Measurements from ENCODE around the gene PARS2. TPM values are rescaled to one million over a fixed set of nuclear protein-coding genes. Genes with fewer than 3 reads are reported as not detected.
"Not testable (repeated sequence)": the region's sequence is repeated elsewhere in the genome, so short reads cannot be mapped to it uniquely, and the experiment has no call there.

The PARS2 gene
- total RNA-seq, 1 donor from 2014 or later = 11.5 TPM

GRCh38 chr1:54781023-54781723 is 16.9 kb upstream of the PARS2 start:
- TF ChIP-seq, protein P1, sequence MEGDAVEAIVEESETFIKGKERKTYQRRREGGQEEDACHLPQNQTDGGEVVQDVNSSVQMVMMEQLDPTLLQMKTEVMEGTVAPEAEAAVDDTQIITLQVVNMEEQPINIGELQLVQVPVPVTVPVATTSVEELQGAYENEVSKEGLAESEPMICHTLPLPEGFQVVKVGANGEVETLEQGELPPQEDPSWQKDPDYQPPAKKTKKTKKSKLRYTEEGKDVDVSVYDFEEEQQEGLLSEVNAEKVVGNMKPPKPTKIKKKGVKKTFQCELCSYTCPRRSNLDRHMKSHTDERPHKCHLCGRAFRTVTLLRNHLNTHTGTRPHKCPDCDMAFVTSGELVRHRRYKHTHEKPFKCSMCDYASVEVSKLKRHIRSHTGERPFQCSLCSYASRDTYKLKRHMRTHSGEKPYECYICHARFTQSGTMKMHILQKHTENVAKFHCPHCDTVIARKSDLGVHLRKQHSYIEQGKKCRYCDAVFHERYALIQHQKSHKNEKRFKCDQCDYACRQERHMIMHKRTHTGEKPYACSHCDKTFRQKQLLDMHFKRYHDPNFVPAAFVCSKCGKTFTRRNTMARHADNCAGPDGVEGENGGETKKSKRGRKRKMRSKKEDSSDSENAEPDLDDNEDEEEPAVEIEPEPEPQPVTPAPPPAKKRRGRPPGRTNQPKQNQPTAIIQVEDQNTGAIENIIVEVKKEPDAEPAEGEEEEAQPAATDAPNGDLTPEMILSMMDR (IDR thresholded peaks at IDR 0.05; ENCODE audit: insufficient read depth, low read length, poor library complexity, severe bottlenecking) = no peak
- H3K4me3 ChIP-seq (ENCODE audit: low read depth, low read length) = no peak overlapping the region
- peaks cover 21% of the 10 kb centered on the region for H3K27me3 ChIP-seq (ENCODE audit: control insufficient read depth, insufficient read depth, low read length)
- no peak for DNase-seq (ENCODE audit: low read depth)
- no peaks in the 10 kb centered on the region for H3K36me3 ChIP-seq (ENCODE audit: control insufficient read depth, insufficient read depth, low read length)

- Histone ChIP-seq H3K27me3 (ENCODE audit: control insufficient read depth, insufficient read depth, low read length) (peaks cover 20% of the 10 kb centered on the region), H3K36me3 (ENCODE audit: control insufficient read depth, insufficient read depth, low read length) (no peaks in the 10 kb centered on the region), H3K4me3 (ENCODE audit: low read depth, low read length) (no peak overlapping the region)
- no peak for DNase-seq (ENCODE audit: low read depth)
- TF ChIP-seq, protein P1 (IDR thresholded peaks at IDR 0.05; ENCODE audit: insufficient read depth, low read length, poor library complexity, severe bottlenecking) = no peak
Observed at GRCh38 chr1:54777431-54777830, 13.1 kb upstream of the PARS2 start.

DNA sequence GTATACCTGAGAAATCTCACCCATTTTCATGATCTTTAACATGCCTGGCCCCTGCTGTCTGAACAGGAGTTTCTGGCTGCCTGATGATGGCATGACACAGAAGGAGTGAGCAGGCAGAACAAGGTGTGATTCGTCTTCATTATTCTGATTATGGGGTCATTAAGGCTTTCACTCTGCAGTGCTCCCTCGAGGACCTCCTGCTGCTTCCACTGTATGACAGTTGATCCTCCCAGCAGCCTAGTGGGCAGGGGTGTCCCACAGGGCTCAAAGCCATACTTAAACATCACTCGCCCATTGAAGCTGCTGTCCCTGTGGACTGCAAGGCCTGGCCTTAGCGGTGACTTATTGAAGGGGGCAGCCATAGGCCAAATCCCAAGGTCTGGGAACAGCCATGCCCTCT is 12.7 kb upstream of the PARS2 start:
- TF ChIP-seq, protein P1 (IDR thresholded peaks at IDR 0.05; ENCODE audit: insufficient read depth, low read length, poor library complexity, severe bottlenecking) = no peak
- peaks cover 16% of the 10 kb centered on the region for H3K27me3 ChIP-seq (ENCODE audit: control insufficient read depth, insufficient read depth, low read length)
- H3K4me3 ChIP-seq (ENCODE audit: low read depth, low read length) = no peak overlapping the region
- H3K36me3 ChIP-seq (ENCODE audit: control insufficient read depth, insufficient read depth, low read length) = no peaks in the 10 kb centered on the region
- no peak for DNase-seq (ENCODE audit: low read depth)

- not testable (repeated sequence) for H3K4me3 ChIP-seq (ENCODE audit: low read depth, low read length); H3K36me3 ChIP-seq (ENCODE audit: control insufficient read depth, insufficient read depth, low read length)
Observed at GRCh38 chr1:54775828-54776721, 11.8 kb upstream of the PARS2 start.

GRCh38 chr1:54774820-54775498 is 10.6 kb upstream of the PARS2 start:
- H3K27me3 ChIP-seq (ENCODE audit: control insufficient read depth, insufficient read depth, low read length) = no peaks in the 10 kb centered on the region
- DNase-seq (ENCODE audit: low read depth) = no peak
- no peaks in the 10 kb centered on the region for H3K36me3 ChIP-seq (ENCODE audit: control insufficient read depth, insufficient read depth, low read length)
- TF ChIP-seq, protein P1 (IDR thresholded peaks at IDR 0.05; ENCODE audit: insufficient read depth, low read length, poor library complexity, severe bottlenecking) = no peak
- H3K4me3 ChIP-seq (ENCODE audit: low read depth, low read length) = no peak overlapping the region

More at GRCh38 chr1:54775828-54776721, 11.8 kb upstream of the PARS2 start:
- H3K27me3 ChIP-seq (ENCODE audit: control insufficient read depth, insufficient read depth, low read length); DNase-seq (ENCODE audit: low read depth): not testable (repeated sequence)

DNA sequence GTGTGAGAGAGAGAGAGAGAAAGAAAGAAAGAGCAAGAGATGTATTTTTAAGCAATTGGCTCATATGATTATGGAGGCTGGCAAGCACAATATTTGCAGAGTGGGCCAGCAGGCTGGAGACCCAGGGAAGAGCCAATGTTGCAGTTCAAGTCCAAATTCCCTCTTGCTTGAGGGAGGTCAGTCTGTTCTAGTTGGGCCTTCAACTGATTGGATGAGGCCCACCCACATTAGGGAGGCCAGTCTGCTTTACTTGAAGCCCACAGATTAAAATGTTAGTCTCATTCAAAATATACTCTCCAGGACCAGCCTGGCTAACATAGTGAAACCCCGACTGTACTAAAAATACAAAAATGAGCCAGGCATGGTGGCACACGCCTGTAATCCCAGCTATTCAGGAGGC is 8.6 kb upstream of the PARS2 start:
- Histone ChIP-seq H3K36me3 (ENCODE audit: control insufficient read depth, insufficient read depth, low read length) (no peaks in the 10 kb centered on the region), H3K27me3 (ENCODE audit: control insufficient read depth, insufficient read depth, low read length) (no peaks in the 10 kb centered on the region), H3K4me3 (ENCODE audit: low read depth, low read length) (no peak overlapping the region)
- TF ChIP-seq, protein P1 (IDR thresholded peaks at IDR 0.05; ENCODE audit: insufficient read depth, low read length, poor library complexity, severe bottlenecking) = no peak
- DNase-seq (ENCODE audit: low read depth) = no peak
